Colonic mucosa (tissue), 4 donors: ENCODE measurements around the gene ACSL6. TPM values are rescaled to one million over a fixed set of nuclear protein-coding genes. Genes with fewer than 3 reads are reported as not detected.

Experiments
- DNase-seq: peaks from one replicate; pipeline ENCODE4 v3.0.0-alpha.2; 2020
- H3K27ac ChIP-seq: fragments of 200-600 bp; one replicate; pipeline ENCODE4 v1.8.0; 2021
- H3K27me3 ChIP-seq: fragments of 200-600 bp; one replicate; pipeline ENCODE4 v1.8.0; 2021
- H3K36me3 ChIP-seq: fragments of 200-600 bp; one replicate; pipeline ENCODE4 v1.8.0; 2021
- H3K4me1 ChIP-seq: fragments of 200-600 bp; one replicate; pipeline ENCODE4 v1.8.0; 2021; ENCODE audit warnings: mild to moderate bottlenecking
- H3K4me3 ChIP-seq: fragments of 200-600 bp; one replicate; pipeline ENCODE4 v1.8.0; 2021
- H3K9ac ChIP-seq, 2 donors: one replicate each; pipeline ENCODE4 v1.7.0; 2013; ENCODE audit warnings: control low read depth in 2 of 2, low read depth in 2 of 2, low read length in 2 of 2
- H3K9me3 ChIP-seq: fragments of 200-600 bp; one replicate; pipeline ENCODE4 v1.8.0; 2021
- intact Hi-C: fragments of 100-400 bp; cut with DNase I; formaldehyde crosslinking; loops from one replicate; pipeline ENCODE4 v1.14.1; 2022
- total RNA-seq, 2 donors: library from RNA; stranded (reverse); fragmentation: NEBNext Ultra II Directional in 1 of 2; extraction: Animal tissue kit (Norgen Biotek cat#: 25700) in 1 of 2; gene quantifications; one replicate each; pipeline ENCODE4 v1.2.1, GENCODE V29; 2021
- TF ChIP-seq, protein P1 (sequence below): fragments of 200-600 bp; IDR thresholded peaks from one replicate; pipeline ENCODE4 v1.8.0; 2022; ENCODE audit warnings: antibody characterized with exemption, mild to moderate bottlenecking
- donor health status: healthy.
- donor health status: DM: no; HTN: no; CAD: no.
- donor health status: DM: no; HTN: no; CAD: no.

Gene ACSL6
- total RNA-seq, 2 donors from 2014 or later = 0.25 to 0.93 TPM

DNA sequence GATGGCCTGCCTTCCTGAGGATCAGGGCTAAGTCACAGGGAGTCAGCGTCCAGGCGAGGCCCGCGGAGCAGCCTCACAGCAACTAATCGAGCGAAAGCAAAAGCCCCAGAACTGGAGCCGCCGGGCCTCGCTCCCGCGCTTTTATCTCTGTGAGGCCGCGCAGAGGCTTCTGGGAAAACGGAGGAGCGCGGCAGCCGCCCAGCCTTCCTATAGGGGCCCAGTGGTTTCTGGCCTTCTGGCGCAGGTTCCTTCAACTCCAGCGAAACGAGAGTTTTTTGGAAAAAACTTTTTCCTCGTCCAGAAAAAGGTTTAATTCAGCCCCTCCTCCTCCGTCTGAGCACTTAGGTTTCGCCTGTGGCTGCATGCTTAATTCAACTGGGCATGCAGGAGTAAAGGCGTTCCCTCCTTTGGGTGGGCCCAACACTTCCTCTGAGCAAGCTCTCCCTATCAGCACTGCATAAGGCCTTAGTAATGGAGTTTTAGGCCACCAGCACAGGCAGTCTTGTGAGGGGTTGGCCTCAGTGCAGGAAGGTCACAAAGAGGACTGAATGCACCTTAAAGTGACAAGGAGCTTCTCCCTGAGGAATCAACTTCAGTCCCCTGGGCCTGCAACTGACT is 65.8 kb downstream of the ACSL6 start, which contains the start of gene MEIKIN:
MEIKIN (minus strand) TSS at position 113 of the 618 bp plus-strand sequence. CDS start 158 bp downstream, outside the sequence.
- Histone ChIP-seq H3K27me3 (no peaks in the 10 kb centered on the region), H3K27ac (no peak within 1 kb of the TSS), H3K4me3 (no peak within 1 kb of the TSS), H3K36me3 (no peaks in the 10 kb centered on the region), H3K9ac (no peak within 1 kb of the TSS), H3K9me3 (no peaks in the 10 kb centered on the region), H3K4me1 (no peaks in the 10 kb centered on the region)
- TF ChIP-seq, protein P1, sequence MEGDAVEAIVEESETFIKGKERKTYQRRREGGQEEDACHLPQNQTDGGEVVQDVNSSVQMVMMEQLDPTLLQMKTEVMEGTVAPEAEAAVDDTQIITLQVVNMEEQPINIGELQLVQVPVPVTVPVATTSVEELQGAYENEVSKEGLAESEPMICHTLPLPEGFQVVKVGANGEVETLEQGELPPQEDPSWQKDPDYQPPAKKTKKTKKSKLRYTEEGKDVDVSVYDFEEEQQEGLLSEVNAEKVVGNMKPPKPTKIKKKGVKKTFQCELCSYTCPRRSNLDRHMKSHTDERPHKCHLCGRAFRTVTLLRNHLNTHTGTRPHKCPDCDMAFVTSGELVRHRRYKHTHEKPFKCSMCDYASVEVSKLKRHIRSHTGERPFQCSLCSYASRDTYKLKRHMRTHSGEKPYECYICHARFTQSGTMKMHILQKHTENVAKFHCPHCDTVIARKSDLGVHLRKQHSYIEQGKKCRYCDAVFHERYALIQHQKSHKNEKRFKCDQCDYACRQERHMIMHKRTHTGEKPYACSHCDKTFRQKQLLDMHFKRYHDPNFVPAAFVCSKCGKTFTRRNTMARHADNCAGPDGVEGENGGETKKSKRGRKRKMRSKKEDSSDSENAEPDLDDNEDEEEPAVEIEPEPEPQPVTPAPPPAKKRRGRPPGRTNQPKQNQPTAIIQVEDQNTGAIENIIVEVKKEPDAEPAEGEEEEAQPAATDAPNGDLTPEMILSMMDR = no peak
- intact Hi-C loops = no loop called here
- no peak for DNase-seq

DNA sequence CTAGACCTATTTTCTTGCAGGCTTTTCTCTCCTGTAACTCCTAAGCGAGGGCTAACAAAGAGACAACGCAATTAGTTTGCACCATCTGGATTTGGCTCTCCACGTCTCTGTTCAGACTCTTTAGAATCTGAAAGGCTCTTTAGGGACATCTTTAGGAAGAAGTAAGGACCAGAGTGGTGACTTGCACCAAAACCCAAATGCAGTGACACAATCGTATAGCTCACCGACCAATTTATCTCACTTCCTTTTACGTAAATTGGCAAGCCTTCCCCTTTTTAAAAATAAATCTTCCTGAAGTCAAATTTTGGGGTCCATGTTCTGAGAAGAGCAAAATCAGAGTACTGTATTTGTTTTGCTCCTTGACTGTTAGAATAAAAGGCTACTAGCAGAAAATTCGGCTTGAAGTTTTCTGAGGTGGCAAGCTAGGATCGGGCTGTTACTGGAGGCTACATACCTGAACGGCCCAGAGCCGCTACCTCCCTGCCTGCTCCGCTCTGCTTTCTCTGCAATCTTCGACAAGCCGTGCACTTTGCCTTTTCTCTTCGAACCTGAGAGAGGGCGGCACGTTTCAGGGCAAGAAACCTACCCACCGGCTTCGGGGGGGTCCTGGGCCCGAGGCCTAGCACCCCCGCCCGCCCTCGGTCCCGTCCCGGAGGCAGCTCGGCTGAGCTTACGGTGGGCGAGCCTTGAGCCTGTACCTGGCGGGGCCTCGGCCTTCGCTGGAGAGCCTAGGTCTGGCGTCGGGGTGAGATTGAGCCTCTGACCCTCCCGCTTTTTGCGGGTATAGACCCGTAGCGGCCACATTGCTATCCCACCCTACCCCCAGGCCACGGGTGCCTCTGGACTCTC is 66.5 kb downstream of the ACSL6 start:
- Histone ChIP-seq H3K36me3 (no peaks in the 10 kb centered on the region), H3K4me1 (no peaks in the 10 kb centered on the region), H3K9ac (no peak overlapping the region), H3K27me3 (no peaks in the 10 kb centered on the region), H3K27ac (no peak overlapping the region), H3K9me3 (no peaks in the 10 kb centered on the region), H3K4me3 (no peak overlapping the region)
- intact Hi-C loops = no loop called here
- no peak for DNase-seq
- TF ChIP-seq, protein P1 = no peak

DNA sequence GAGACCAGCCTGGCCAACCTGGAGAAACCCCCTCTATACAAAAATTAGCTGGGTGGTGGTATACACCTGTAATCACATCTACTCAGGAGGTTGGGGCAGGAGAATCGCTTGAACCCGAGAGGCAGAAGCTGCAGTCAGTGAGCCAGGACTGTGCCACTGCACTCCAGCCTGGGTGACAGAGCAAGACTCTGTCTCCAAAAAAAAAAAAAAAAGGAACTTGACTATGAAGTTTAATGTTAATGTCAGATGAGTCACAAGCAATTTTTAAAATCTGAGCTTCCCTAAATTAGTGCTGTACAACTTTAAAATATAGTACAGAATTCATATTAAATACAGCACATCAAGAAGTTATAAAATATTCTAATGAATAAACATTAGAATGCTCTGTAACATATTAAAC is 67.5 kb downstream of the ACSL6 start:
- DNase-seq = no peak
- Histone ChIP-seq H3K27ac (no peak overlapping the region), H3K27me3 (no peaks in the 10 kb centered on the region), H3K9ac (no peak overlapping the region), H3K4me1 (no peaks in the 10 kb centered on the region), H3K36me3 (no peaks in the 10 kb centered on the region), H3K4me3 (no peak overlapping the region), H3K9me3 (no peaks in the 10 kb centered on the region)
- TF ChIP-seq, protein P1 = no peak
- intact Hi-C loops = no loop called here

DNA sequence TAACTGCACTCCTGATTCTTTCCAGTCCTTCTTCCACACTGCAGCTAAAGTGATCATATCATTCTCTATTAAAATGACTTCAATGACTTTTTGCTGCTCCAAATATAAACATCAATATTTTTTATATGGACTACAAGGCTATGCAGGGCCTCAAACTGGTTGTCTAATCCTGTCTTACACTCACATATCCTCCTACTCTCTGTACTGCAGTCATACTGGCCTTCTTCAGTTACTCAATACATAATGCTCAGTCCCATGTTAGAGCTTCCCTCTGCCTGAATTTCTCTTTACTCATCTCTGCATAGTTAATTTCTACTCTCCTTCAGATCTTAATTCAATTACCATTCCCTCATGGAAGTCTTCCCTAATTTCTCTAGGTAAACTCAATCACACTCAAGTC is 69.4 kb downstream of the ACSL6 start:
- no peaks in the 10 kb centered on the region for H3K27me3 ChIP-seq
- DNase-seq = no peak
- no peak overlapping the region for H3K4me3 ChIP-seq
- H3K9me3 ChIP-seq = no peaks in the 10 kb centered on the region
- no peaks in the 10 kb centered on the region for H3K36me3 ChIP-seq
- no peak overlapping the region for H3K27ac ChIP-seq
- H3K9ac ChIP-seq = no peak overlapping the region
- TF ChIP-seq, protein P1 = no peak
- intact Hi-C loops = no loop called here
- no peaks in the 10 kb centered on the region for H3K4me1 ChIP-seq

DNA sequence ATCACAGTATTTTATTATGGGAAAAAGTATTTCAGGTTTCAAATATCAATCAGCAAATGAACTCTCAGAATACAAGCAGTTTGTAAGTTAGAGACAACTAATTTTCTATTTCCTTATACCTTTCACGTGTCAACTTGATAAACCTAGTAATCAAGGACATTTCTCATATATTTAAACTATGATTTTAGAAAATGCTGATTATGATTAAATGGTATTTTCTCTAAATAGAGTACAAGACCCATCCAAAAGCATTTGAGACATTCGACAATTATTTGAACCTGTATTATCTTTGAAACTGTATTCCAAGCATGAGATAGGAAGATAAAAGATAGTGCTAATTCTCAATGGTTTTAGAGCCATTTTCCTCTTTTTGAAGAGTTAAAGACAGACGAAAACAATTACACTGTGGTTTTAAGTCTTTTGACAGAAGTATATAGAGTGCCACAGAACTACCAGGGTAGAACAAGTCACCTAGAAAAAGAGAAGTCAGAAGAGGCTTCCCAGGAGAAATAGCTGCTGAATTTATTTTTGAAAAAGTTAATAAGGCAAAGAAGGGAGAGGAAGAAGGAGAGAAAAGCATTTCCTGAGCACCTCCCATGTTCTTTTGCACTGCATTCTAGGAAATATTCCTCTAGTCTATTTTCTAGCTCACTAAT is 71.6 kb downstream of the ACSL6 start:
- H3K9me3 ChIP-seq = no peaks in the 10 kb centered on the region
- no peaks in the 10 kb centered on the region for H3K4me1 ChIP-seq
- H3K9ac ChIP-seq = no peak overlapping the region
- no peaks in the 10 kb centered on the region for H3K27me3 ChIP-seq
- H3K36me3 ChIP-seq = no peaks in the 10 kb centered on the region
- H3K27ac ChIP-seq = no peak overlapping the region
- TF ChIP-seq, protein P1 = no peak
- DNase-seq = no peak
- intact Hi-C loops = no loop called here
- no peak overlapping the region for H3K4me3 ChIP-seq
